HepG2 (cell line): ENCODE results near the gene ST14. TPM values are rescaled to one million over a fixed set of nuclear protein-coding genes. Genes with fewer than 3 reads are reported as not detected.

Source experiments
- EHMT2 ChIP-seq: fragments of 200-600 bp; sonication (generic); IDR thresholded peaks from 2 replicates; pipeline ENCODE4 v1.7.0; 2017; ENCODE audit warnings: antibody characterized with exemption, low read depth, low read length, borderline replicate concordance
- HDAC1 ChIP-seq: sonication (generic); formaldehyde crosslinking; IDR thresholded peaks from 2 replicates; pipeline ENCODE4 v1.5.1; 2020; ENCODE audit warnings: mild to moderate bottlenecking, missing genetic modification reagents
- HNRNPH1 ChIP-seq: fragments of 200-400 bp; formaldehyde crosslinking; optimal IDR thresholded peaks from 2 replicates; pipeline ENCODE3; 2017; ENCODE audit warnings: mild to moderate bottlenecking, low read depth, low read length
- KLF11 ChIP-seq: IDR thresholded peaks from 2 replicates; pipeline ENCODE4 v1.6.1; 2016; ENCODE audit warnings: missing compliant biosample characterization
- PAWR ChIP-seq: sonication (generic); formaldehyde crosslinking; IDR thresholded peaks from 2 replicates; pipeline ENCODE4 v1.4.0; 2020; ENCODE audit warnings: missing genetic modification reagents, mild to moderate bottlenecking, borderline replicate concordance
- PHF5A ChIP-seq: IDR thresholded peaks from one replicate; pipeline ENCODE4 v1.6.1; 2018; ENCODE audit warnings: low read depth, missing genetic modification reagents; ENCODE audit not compliant: unreplicated experiment
- POLR2A ChIP-seq, 2 experiments: IDR thresholded peaks; 2 replicates each; pipeline ENCODE4 v1.6.1; 2011; ENCODE audit warnings: low read depth in 2 of 2, low read length in 2 of 2, mild to moderate bottlenecking in 1 of 2, moderate library complexity in 1 of 2; ENCODE audit not compliant: insufficient read depth in 1 of 2
- RFX3 ChIP-seq: IDR thresholded peaks from 2 replicates; pipeline ENCODE4 v1.6.1; 2016; ENCODE audit warnings: missing biosample characterization, missing genetic modification reagents
- RXRA ChIP-seq: sonication (generic); formaldehyde crosslinking; IDR thresholded peaks from 2 replicates; pipeline ENCODE4 v1.5.1; 2020; ENCODE audit warnings: missing genetic modification reagents
- TOPORS ChIP-seq: sonication (generic); formaldehyde crosslinking; IDR thresholded peaks from 2 replicates; pipeline ENCODE4 v1.8.0; 2023; ENCODE audit warnings: mild to moderate bottlenecking, missing genetic modification reagents
- ZNF205 ChIP-seq: IDR thresholded peaks from 2 replicates; pipeline ENCODE4 v1.6.1; 2018; ENCODE audit warnings: missing biosample characterization, missing genetic modification reagents
- ZNF263 ChIP-seq: sonication (generic); formaldehyde crosslinking; IDR thresholded peaks from 2 replicates; pipeline ENCODE4 v1.4.0; 2020; ENCODE audit warnings: missing genetic modification reagents
- ZNF776 ChIP-seq: sonication (generic); formaldehyde crosslinking; IDR thresholded peaks from 2 replicates; pipeline ENCODE4 v1.4.0; 2020; ENCODE audit warnings: mild to moderate bottlenecking, missing genetic modification reagents
- ZNF780A ChIP-seq: sonication (generic); formaldehyde crosslinking; IDR thresholded peaks from 2 replicates; pipeline ENCODE4 v1.8.0; 2022; ENCODE audit warnings: mild to moderate bottlenecking, missing genetic modification reagents, moderate library complexity
- ZSCAN30 ChIP-seq: sonication (generic); formaldehyde crosslinking; IDR thresholded peaks from 2 replicates; pipeline ENCODE4 v1.5.0; 2020; ENCODE audit warnings: mild to moderate bottlenecking, missing genetic modification reagents
- polyA plus RNA-seq, 8 experiments: library from polyadenylated mRNA; depleted of rRNA in 3 of 8; stranded (reverse) in 7 of 8; unstranded in 1 of 8; fragments of >200 nt; fragmentation: Illumina TruSeq in 4 of 8; extraction: Trizol in 4 of 8; gene quantifications; 2 replicates each; pipeline versions ENCODE4 v1.2.1 to v1.2.3, GENCODE V29; 2011 to 2016; ENCODE audit warnings: low read depth in 4 of 8, missing spikeins in 1 of 8, mixed read lengths in 1 of 8; ENCODE audit not compliant: insufficient read depth in 1 of 8
- total RNA-seq, 5 experiments: library from RNA; depleted of rRNA; stranded (reverse); fragments of >200 nt; fragmentation: Illumina TruSeq; extraction: Trizol; gene quantifications; 2 replicates each; pipeline ENCODE4 v1.2.3, GENCODE V29; 2016; ENCODE audit warnings: low read depth in 1 of 5
- TF ChIP-seq, protein P1 (sequence below): sonication (generic); formaldehyde crosslinking; IDR thresholded peaks from 2 replicates; pipeline ENCODE4 v1.8.0; 2022; ENCODE audit warnings: mild to moderate bottlenecking, missing genetic modification reagents, moderate library complexity
- TF ChIP-seq, protein P2 (sequence below): sonication (generic); formaldehyde crosslinking; IDR thresholded peaks from 2 replicates; pipeline ENCODE4 v1.4.0; 2020; ENCODE audit warnings: missing genetic modification reagents, borderline replicate concordance
- TF ChIP-seq, protein P3 (sequence below): sonication (generic); formaldehyde crosslinking; IDR thresholded peaks from 2 replicates; pipeline ENCODE4 v1.4.0; 2020; ENCODE audit warnings: missing genetic modification reagents
- TF ChIP-seq, protein P4 (sequence below): sonication (generic); formaldehyde crosslinking; IDR thresholded peaks from 2 replicates; pipeline ENCODE4 v1.5.0; 2020; ENCODE audit warnings: missing genetic modification reagents
- TF ChIP-seq, protein P5 (sequence below): sonication (generic); formaldehyde crosslinking; IDR thresholded peaks from 2 replicates; pipeline ENCODE4 v1.4.0; 2020; ENCODE audit warnings: missing genetic modification reagents, borderline replicate concordance

ST14 gene
- total and polyA plus RNA-seq, 2 of the 13 experiments (the other 11 are each of a cell fraction or from before 2014, with no cell fraction given) = 0.88 to 1.4 TPM

DNA sequence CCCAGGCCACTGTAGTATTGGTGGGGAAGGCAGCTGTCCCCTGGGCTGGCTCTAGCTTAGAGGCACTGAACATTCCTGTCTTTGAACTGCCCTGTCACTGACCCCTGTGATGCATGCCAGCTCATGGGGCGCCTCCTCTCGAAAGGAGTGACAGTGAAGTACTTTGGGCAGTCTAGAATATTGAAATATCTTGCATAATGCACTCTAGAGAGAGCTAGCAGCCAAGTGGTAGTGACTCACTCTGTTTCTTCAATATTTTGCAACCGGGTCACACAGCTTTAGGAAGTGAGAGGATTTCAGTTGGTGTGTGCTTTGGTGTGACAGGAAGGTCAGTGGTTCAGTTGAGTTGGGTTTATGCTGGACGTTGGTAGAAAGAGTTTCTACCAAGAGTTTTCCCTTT, 35.5 kb upstream of the ST14 start (continued):
- TF ChIP-seq HDAC1 (CRISPR knock-in tag) = peak; percentile 78
- TF ChIP-seq RFX3 = no peak
- no peak for TF ChIP-seq ZNF776 (CRISPR knock-in tag)
- TF ChIP-seq, protein P1, sequence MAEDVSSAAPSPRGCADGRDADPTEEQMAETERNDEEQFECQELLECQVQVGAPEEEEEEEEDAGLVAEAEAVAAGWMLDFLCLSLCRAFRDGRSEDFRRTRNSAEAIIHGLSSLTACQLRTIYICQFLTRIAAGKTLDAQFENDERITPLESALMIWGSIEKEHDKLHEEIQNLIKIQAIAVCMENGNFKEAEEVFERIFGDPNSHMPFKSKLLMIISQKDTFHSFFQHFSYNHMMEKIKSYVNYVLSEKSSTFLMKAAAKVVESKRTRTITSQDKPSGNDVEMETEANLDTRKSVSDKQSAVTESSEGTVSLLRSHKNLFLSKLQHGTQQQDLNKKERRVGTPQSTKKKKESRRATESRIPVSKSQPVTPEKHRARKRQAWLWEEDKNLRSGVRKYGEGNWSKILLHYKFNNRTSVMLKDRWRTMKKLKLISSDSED (CRISPR knock-in tag) = no peak
- peak; percentile 62 for TF ChIP-seq PHF5A
- TF ChIP-seq ZSCAN30 = no peak
- TF ChIP-seq, protein P2, sequence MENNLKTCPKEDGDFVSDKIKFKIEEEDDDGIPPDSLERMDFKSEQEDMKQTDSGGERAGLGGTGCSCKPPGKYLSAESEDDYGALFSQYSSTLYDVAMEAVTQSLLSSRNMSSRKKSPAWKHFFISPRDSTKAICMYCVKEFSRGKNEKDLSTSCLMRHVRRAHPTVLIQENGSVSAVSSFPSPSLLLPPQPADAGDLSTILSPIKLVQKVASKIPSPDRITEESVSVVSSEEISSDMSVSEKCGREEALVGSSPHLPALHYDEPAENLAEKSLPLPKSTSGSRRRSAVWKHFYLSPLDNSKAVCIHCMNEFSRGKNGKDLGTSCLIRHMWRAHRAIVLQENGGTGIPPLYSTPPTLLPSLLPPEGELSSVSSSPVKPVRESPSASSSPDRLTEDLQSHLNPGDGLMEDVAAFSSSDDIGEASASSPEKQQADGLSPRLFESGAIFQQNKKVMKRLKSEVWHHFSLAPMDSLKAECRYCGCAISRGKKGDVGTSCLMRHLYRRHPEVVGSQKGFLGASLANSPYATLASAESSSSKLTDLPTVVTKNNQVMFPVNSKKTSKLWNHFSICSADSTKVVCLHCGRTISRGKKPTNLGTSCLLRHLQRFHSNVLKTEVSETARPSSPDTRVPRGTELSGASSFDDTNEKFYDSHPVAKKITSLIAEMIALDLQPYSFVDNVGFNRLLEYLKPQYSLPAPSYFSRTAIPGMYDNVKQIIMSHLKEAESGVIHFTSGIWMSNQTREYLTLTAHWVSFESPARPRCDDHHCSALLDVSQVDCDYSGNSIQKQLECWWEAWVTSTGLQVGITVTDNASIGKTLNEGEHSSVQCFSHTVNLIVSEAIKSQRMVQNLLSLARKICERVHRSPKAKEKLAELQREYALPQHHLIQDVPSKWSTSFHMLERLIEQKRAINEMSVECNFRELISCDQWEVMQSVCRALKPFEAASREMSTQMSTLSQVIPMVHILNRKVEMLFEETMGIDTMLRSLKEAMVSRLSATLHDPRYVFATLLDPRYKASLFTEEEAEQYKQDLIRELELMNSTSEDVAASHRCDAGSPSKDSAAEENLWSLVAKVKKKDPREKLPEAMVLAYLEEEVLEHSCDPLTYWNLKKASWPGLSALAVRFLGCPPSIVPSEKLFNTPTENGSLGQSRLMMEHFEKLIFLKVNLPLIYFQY (CRISPR knock-in tag) = peak; percentile 85; the same call in 1 of the 2 replicates
- TF ChIP-seq ZNF780A = no peak
- no peak for TF ChIP-seq KLF11 (CRISPR knock-in tag)
- no peak for TF ChIP-seq PAWR (CRISPR knock-in tag)
- no peak for TF ChIP-seq HNRNPH1
- TF ChIP-seq, protein P3, sequence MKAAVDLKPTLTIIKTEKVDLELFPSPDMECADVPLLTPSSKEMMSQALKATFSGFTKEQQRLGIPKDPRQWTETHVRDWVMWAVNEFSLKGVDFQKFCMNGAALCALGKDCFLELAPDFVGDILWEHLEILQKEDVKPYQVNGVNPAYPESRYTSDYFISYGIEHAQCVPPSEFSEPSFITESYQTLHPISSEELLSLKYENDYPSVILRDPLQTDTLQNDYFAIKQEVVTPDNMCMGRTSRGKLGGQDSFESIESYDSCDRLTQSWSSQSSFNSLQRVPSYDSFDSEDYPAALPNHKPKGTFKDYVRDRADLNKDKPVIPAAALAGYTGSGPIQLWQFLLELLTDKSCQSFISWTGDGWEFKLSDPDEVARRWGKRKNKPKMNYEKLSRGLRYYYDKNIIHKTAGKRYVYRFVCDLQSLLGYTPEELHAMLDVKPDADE = no peak
- no peak for TF ChIP-seq TOPORS
- TF ChIP-seq, protein P4, sequence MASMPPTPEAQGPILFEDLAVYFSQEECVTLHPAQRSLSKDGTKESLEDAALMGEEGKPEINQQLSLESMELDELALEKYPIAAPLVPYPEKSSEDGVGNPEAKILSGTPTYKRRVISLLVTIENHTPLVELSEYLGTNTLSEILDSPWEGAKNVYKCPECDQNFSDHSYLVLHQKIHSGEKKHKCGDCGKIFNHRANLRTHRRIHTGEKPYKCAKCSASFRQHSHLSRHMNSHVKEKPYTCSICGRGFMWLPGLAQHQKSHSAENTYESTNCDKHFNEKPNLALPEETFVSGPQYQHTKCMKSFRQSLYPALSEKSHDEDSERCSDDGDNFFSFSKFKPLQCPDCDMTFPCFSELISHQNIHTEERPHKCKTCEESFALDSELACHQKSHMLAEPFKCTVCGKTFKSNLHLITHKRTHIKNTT (CRISPR knock-in tag) = no peak
- TF ChIP-seq RXRA (CRISPR knock-in tag) = peak; percentile 98
- TF ChIP-seq ZNF263 = no peak
- TF ChIP-seq EHMT2 = peak; percentile 26; the same call in 1 of the 2 replicates
- TF ChIP-seq POLR2A (IDR thresholded peaks at IDR 0.05; ENCODE audit: insufficient read depth in 1 of 2, low read depth in 2 of 2, low read length in 2 of 2) = no peak
- TF ChIP-seq ZNF205 (CRISPR knock-in tag) = peak; percentile 91
- TF ChIP-seq, protein P5, sequence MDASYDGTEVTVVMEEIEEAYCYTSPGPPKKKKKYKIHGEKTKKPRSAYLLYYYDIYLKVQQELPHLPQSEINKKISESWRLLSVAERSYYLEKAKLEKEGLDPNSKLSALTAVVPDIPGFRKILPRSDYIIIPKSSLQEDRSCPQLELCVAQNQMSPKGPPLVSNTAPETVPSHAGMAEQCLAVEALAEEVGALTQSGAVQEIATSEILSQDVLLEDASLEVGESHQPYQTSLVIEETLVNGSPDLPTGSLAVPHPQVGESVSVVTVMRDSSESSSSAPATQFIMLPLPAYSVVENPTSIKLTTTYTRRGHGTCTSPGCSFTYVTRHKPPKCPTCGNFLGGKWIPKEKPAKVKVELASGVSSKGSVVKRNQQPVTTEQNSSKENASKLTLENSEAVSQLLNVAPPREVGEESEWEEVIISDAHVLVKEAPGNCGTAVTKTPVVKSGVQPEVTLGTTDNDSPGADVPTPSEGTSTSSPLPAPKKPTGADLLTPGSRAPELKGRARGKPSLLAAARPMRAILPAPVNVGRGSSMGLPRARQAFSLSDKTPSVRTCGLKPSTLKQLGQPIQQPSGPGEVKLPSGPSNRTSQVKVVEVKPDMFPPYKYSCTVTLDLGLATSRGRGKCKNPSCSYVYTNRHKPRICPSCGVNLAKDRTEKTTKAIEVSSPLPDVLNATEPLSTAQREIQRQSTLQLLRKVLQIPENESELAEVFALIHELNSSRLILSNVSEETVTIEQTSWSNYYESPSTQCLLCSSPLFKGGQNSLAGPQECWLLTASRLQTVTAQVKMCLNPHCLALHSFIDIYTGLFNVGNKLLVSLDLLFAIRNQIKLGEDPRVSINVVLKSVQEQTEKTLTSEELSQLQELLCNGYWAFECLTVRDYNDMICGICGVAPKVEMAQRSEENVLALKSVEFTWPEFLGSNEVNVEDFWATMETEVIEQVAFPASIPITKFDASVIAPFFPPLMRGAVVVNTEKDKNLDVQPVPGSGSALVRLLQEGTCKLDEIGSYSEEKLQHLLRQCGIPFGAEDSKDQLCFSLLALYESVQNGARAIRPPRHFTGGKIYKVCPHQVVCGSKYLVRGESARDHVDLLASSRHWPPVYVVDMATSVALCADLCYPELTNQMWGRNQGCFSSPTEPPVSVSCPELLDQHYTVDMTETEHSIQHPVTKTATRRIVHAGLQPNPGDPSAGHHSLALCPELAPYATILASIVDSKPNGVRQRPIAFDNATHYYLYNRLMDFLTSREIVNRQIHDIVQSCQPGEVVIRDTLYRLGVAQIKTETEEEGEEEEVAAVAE = no peak
